Duodenal mucosa (tissue), 2 donors: ENCODE results near the gene CAMSAP3.

ENCODE experiments used
- H3K27ac ChIP-seq: one replicate; pipeline ENCODE4 v1.7.0; 2013; ENCODE audit warnings: low read depth, low read length
- H3K27me3 ChIP-seq, 2 donors: one replicate each; pipeline ENCODE4 v1.7.0; 2013; ENCODE audit warnings: low read length in 2 of 2, control low read depth in 1 of 2; ENCODE audit not compliant: insufficient read depth in 2 of 2, control insufficient read depth in 1 of 2
- H3K36me3 ChIP-seq, 2 donors: one replicate each; pipeline ENCODE4 v1.7.0; 2013; ENCODE audit warnings: low read length in 2 of 2, control low read depth in 1 of 2; ENCODE audit not compliant: insufficient read depth in 2 of 2, control insufficient read depth in 1 of 2
- H3K4me1 ChIP-seq, 2 donors: one replicate each; pipeline ENCODE4 v1.7.0; 2013; ENCODE audit warnings: low read length in 2 of 2, control low read depth in 1 of 2; ENCODE audit not compliant: insufficient read depth in 2 of 2, control insufficient read depth in 1 of 2
- H3K4me3 ChIP-seq, 2 donors: one replicate each; pipeline ENCODE4 v1.7.0; 2013; ENCODE audit warnings: low read length in 2 of 2, low read depth in 1 of 2
- H3K9ac ChIP-seq, 2 donors: one replicate each; pipeline ENCODE4 v1.7.0; 2013; ENCODE audit warnings: low read length in 2 of 2, low read depth in 1 of 2
- H3K9me3 ChIP-seq, 2 donors: one replicate each; pipeline ENCODE4 v1.7.0; 2013; ENCODE audit warnings: low read length in 2 of 2, control low read depth in 1 of 2; ENCODE audit not compliant: control insufficient read depth in 1 of 2

Gene CAMSAP3

DNA sequence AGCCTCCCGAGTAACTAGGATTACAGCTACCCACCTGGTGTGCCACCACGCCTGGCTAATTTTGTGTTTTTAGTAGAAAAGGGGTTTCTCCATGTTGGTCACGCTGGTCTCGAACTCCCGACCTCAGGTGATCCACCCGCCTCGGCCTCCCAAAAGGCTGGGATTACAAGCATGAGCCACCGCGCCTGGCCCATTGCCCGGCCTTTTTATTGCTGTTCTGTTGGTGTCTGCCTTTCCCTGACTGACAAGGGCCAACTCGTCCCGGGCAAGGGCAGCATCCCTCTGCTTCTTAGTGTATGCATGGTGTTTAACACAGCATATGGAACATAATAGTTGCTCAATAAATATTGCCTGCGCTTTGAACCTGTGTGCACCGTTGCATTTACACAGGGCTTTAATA, 67.0 kb downstream of the CAMSAP3 start:
- Histone ChIP-seq H3K9ac (no peak overlapping the region), H3K27me3 (no peaks in the 10 kb centered on the region), H3K4me3 (no peak overlapping the region), H3K36me3 (no peaks in the 10 kb centered on the region), H3K9me3 (no peaks in the 10 kb centered on the region), H3K27ac (no peak overlapping the region), H3K4me1 (no peaks in the 10 kb centered on the region)

- H3K9me3 ChIP-seq = no peaks in the 10 kb centered on the region
- H3K27ac ChIP-seq = no peak overlapping the region
- H3K27me3 ChIP-seq = no peaks in the 10 kb centered on the region
- no peaks in the 10 kb centered on the region for H3K36me3 ChIP-seq
- H3K9ac ChIP-seq = no peak overlapping the region
- H3K4me3 ChIP-seq = no peak overlapping the region
- H3K4me1 ChIP-seq = no peaks in the 10 kb centered on the region
These were observed 68.0 kb downstream of the CAMSAP3 start for GRCh38 chr19:7663706-7664105.

DNA sequence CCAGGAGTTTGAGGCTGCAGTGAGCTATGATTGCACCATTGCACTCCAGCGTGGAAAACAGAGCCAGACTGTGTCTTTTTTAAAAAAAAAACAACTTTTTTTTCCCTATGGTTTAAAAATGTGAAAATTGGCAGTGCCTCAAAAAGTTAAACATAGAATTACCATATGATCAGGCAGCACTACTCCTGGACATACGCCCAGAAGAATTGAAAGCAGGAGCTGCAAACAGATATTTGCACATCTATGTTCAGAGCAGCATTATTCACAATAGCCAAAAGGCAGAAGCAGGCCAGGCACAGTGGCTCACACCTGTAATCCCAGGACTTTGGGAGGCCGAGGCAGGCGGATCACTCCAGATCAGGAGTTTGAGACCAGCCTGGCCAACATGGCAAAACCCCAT, 69.4 kb downstream of the CAMSAP3 start:
- H3K4me3 ChIP-seq = no peak overlapping the region
- H3K9ac ChIP-seq = no peak overlapping the region
- no peak overlapping the region for H3K27ac ChIP-seq
- no peaks in the 10 kb centered on the region for H3K36me3 ChIP-seq
- peaks cover 0 to 5% of the 10 kb centered on the region in 2 donors for H3K27me3 ChIP-seq
- no peaks in the 10 kb centered on the region for H3K4me1 ChIP-seq
- H3K9me3 ChIP-seq = no peaks in the 10 kb centered on the region
